B cell (primary cell): ENCODE results near the gene BTNL3. TPM values are rescaled to one million over a fixed set of nuclear protein-coding genes. Genes with fewer than 3 reads are reported as not detected.

Source experiments
- ATAC-seq: fragments of 200-7000 bp; cut with Tn5 transposase; one replicate; pipeline ENCODE4 v1.10.0; 2021; ENCODE audit warnings: low read depth, mild to moderate bottlenecking, moderate number of reproducible peaks, moderate library complexity
- CTCF ChIA-PET: fragments of 350-600 bp; sonication (Branson Sonifier 250); formaldehyde crosslinking; loops from one replicate; lab custom pipeline; 2021; ENCODE audit warnings: antibody characterized with exemption, inconsistent platforms; lab: Charles Lee
- POLR2A ChIA-PET: fragments of 350-600 bp; sonication (Branson Sonifier 250); formaldehyde crosslinking; loops from one replicate; lab custom pipeline; 2021; ENCODE audit warnings: antibody characterized with exemption; lab: Charles Lee
- DNase-seq: peaks from one replicate; pipeline ENCODE4 v3.0.0; 2013
- H2AFZ ChIP-seq: 2 replicates; pipeline ENCODE4 v1.6.1; 2012; ENCODE audit warnings: mild to moderate bottlenecking, low read depth, low read length; ENCODE audit not compliant: insufficient read depth, poor library complexity, severe bottlenecking
- H3K27ac ChIP-seq, 2 donors: 1 replicate in 1 of 2; 2 replicates in 1 of 2; pipeline ENCODE4 v1.5.1; 2012 to 2013; ENCODE audit warnings: low read length in 2 of 2, mild to moderate bottlenecking in 2 of 2, moderate library complexity in 1 of 2
- H3K27me3 ChIP-seq, 4 experiments: fragments of 200-600 bp in 1 of 4; sonication (generic) in 1 of 4; replicated peaks in 1 of 4; 1 replicate in 2 of 4; 2 replicates in 2 of 4; pipeline versions ENCODE4 v1.6.1 to v1.7.0; 2013 to 2016; ENCODE audit warnings: low read length in 3 of 4, mild to moderate bottlenecking in 2 of 4, mixed read lengths in 1 of 4, moderate library complexity in 1 of 4; ENCODE audit not compliant: insufficient read depth in 4 of 4, control insufficient read depth in 3 of 4; ENCODE audit errors: control extremely low read depth in 1 of 4
- H3K36me3 ChIP-seq, 2 experiments: replicated peaks in 1 of 2; 1 replicate in 1 of 2; 2 replicates in 1 of 2; pipeline versions ENCODE4 v1.6.1 to v1.7.1; 2013; ENCODE audit warnings: low read length in 1 of 2; ENCODE audit not compliant: insufficient read depth in 2 of 2, control insufficient read depth in 1 of 2; ENCODE audit errors: control extremely low read depth in 1 of 2, extremely low read depth in 1 of 2
- H3K4me1 ChIP-seq, 2 donors: fragments of 200-600 bp in 1 of 2; sonication (generic) in 1 of 2; 1 replicate in 1 of 2; 2 replicates in 1 of 2; pipeline versions ENCODE4 v1.5.1 to v1.6.1; 2013 to 2017; ENCODE audit warnings: low read length in 2 of 2; ENCODE audit not compliant: control insufficient read depth in 2 of 2, insufficient read depth in 2 of 2
- H3K4me2 ChIP-seq: replicated peaks from 2 replicates; pipeline ENCODE3; 2012; ENCODE audit warnings: mild to moderate bottlenecking, low read depth, low read length; ENCODE audit not compliant: poor library complexity, severe bottlenecking
- H3K4me3 ChIP-seq, 5 experiments: fragments of 200-600 bp in 1 of 5; sonication (generic) in 1 of 5; 1 replicate in 3 of 5; 2 replicates in 2 of 5; pipeline versions ENCODE4 v1.5.1 to v1.7.0; 2011 to 2016; ENCODE audit warnings: low read length in 4 of 5, mild to moderate bottlenecking in 4 of 5, low read depth in 2 of 5, control low read depth in 1 of 5, moderate library complexity in 1 of 5; ENCODE audit not compliant: insufficient read depth in 1 of 5; ENCODE audit errors: control extremely low read depth in 1 of 5, extremely low read depth in 1 of 5
- H3K79me2 ChIP-seq: fragments of 200-600 bp; sonication (generic); one replicate; pipeline ENCODE4 v1.6.0; 2016; ENCODE audit warnings: low read length; ENCODE audit not compliant: control insufficient read depth, insufficient read depth
- H3K9ac ChIP-seq: fragments of 200-600 bp; sonication (generic); 2 replicates; pipeline ENCODE4 v1.6.1; 2017; ENCODE audit warnings: mild to moderate bottlenecking, low read length, moderate library complexity
- H3K9me3 ChIP-seq, 3 donors: one replicate each; pipeline versions ENCODE4 v1.6.1 to v1.7.1; 2013; ENCODE audit warnings: low read length in 2 of 3; ENCODE audit not compliant: control insufficient read depth in 2 of 3, insufficient read depth in 1 of 3; ENCODE audit errors: control extremely low read depth in 1 of 3
- H4K20me1 ChIP-seq: 2 replicates; pipeline ENCODE4 v1.6.0; 2012; ENCODE audit warnings: mild to moderate bottlenecking, low read length; ENCODE audit not compliant: insufficient read depth, control insufficient read depth, poor library complexity, severe bottlenecking
- H3K27ac Mint-ChIP-seq: one replicate; pipeline ENCODE4 v1.8.0; 2021; ENCODE audit warnings: mixed read lengths
- H3K27me3 Mint-ChIP-seq: one replicate; pipeline ENCODE4 v1.8.0; 2021; ENCODE audit warnings: mixed read lengths
- H3K4me1 Mint-ChIP-seq: one replicate; pipeline ENCODE4 v1.8.0; 2021; ENCODE audit warnings: mixed read lengths
- H3K4me3 Mint-ChIP-seq: one replicate; pipeline ENCODE4 v1.8.0; 2021; ENCODE audit warnings: mixed read lengths
- H3K9me3 Mint-ChIP-seq: one replicate; pipeline ENCODE4 v1.8.0; 2022; ENCODE audit warnings: mixed read lengths; ENCODE audit not compliant: insufficient read depth
- CTCF ChIP-seq: fragments of 200-600 bp; IDR thresholded peaks from one replicate; pipeline ENCODE4 v1.8.0; 2022; ENCODE audit warnings: antibody characterized with exemption, mild to moderate bottlenecking
- EZH2 ChIP-seq: IDR thresholded peaks from 2 replicates; pipeline ENCODE4 v1.6.1; 2012; ENCODE audit warnings: borderline replicate concordance, low read depth, mild to moderate bottlenecking, moderate library complexity, low read length; ENCODE audit not compliant: insufficient read depth, poor library complexity, severe bottlenecking
- WGBS: methylation state at CpG from one replicate; pipeline ENCODE4 v1.1.5; 2013; ENCODE audit warnings: missing lambda C conversion rate; ENCODE audit not compliant: insufficient coverage; 5-methylcytosine and 5-hydroxymethylcytosine counted together
- intact Hi-C: fragments of 100-400 bp; cut with micrococcal nuclease; formaldehyde crosslinking; loops from one replicate; pipeline ENCODE4 v1.10.0; 2022
- polyA plus RNA-seq: library from polyadenylated mRNA; depleted of rRNA; stranded (reverse); fragments of >200 nt; gene quantifications from 2 replicates; pipeline ENCODE4 v1.2.3, GENCODE V29; 2012
- total RNA-seq, 2 donors: library from RNA; stranded (reverse); fragments of 120-200 nt in 1 of 2; gene quantifications; 1 replicate in 1 of 2; 2 replicates in 1 of 2; pipeline versions ENCODE4 v1.2.3 to v1.2.4, GENCODE V29; 2013 to 2022

The BTNL3 gene
- total and polyA plus RNA-seq, 2 donors (not counting 1 experiment from before 2014, with no cell fraction given): not detected

- H3K27me3 ChIP-seq: no peaks in the 10 kb centered on the region
- no peak overlapping the region for H3K4me3 ChIP-seq
- no peaks in the 10 kb centered on the region for H4K20me1 ChIP-seq
- H3K9ac ChIP-seq: no peak overlapping the region
- Mint-ChIP-seq H3K9me3 (no peaks in the 10 kb centered on the region), H3K4me1 (peaks cover 6% of the 10 kb centered on the region), H3K27me3 (peaks cover 18% of the 10 kb centered on the region), H3K27ac (no peak overlapping the region), H3K4me3 (no peak overlapping the region)
- H3K79me2 ChIP-seq: no peaks in the 10 kb centered on the region
- H2AFZ ChIP-seq: no peak overlapping the region
- no peak overlapping the region for H3K27ac ChIP-seq
- H3K4me2 ChIP-seq: no peak overlapping the region
- CTCF ChIA-PET: interaction anchor here (1.4 kb wide), 1 partner anchor 9 kb away, joined by 3 read pairs; no protein-coding TSS in a partner anchor
- no peak for TF ChIP-seq EZH2
- TF ChIP-seq CTCF: no peak
- peaks cover 0 to 7% (median 0%) of the 10 kb centered on the region in 3 donors for H3K9me3 ChIP-seq
- no peak for DNase-seq
- ATAC-seq: no peak
- no peaks in the 10 kb centered on the region for H3K4me1 ChIP-seq
- WGBS: 72% methylated on average over 22 of the region's 23 CpGs
- H3K36me3 ChIP-seq: no peaks in the 10 kb centered on the region
- intact Hi-C loops: no loop called here
- POLR2A ChIA-PET: interaction anchor here (0.6 kb wide), 1 partner anchor 49 kb away, joined by 5 read pairs; no protein-coding TSS in a partner anchor
These were observed 6.5 kb upstream of the BTNL3 start for GRCh38 chr5:180982008-180982741.

- ATAC-seq (no peak), DNase-seq (no peak)
- Mint-ChIP-seq H3K4me3 (no peak overlapping the region), H3K4me1 (peaks cover 12% of the 10 kb centered on the region), H3K9me3 (no peaks in the 10 kb centered on the region), H3K27ac (no peak overlapping the region), H3K27me3 (peaks cover 23% of the 10 kb centered on the region)
- H3K27ac ChIP-seq: no peak overlapping the region
- H3K9ac ChIP-seq: no peak overlapping the region
- no peak overlapping the region for H3K4me3 ChIP-seq
- CTCF ChIA-PET: no interaction called here
- H3K79me2 ChIP-seq: no peaks in the 10 kb centered on the region
- WGBS: 77% methylated on average over 2 of the region's 2 CpGs
- no peaks in the 10 kb centered on the region for H3K4me1 ChIP-seq
- no peaks in the 10 kb centered on the region for H4K20me1 ChIP-seq
- no peak for TF ChIP-seq EZH2
- TF ChIP-seq CTCF: no peak
- H3K27me3 ChIP-seq: peaks cover 0 to 12% (median 0%) of the 10 kb centered on the region in 4 experiments
- POLR2A ChIA-PET: no interaction called here
- H3K4me2 ChIP-seq: no peak overlapping the region
- H2AFZ ChIP-seq: no peak overlapping the region
- intact Hi-C loops: no loop called here
- no peaks in the 10 kb centered on the region for H3K36me3 ChIP-seq
- H3K9me3 ChIP-seq: peaks cover 0 to 7% (median 0%) of the 10 kb centered on the region in 3 donors
These were observed 630 bp upstream of the BTNL3 start for GRCh38 chr5:180988016-180988415.
